ENCODE results near the gene FOXN4. TPM values are rescaled to one million over a fixed set of nuclear protein-coding genes. Genes with fewer than 3 reads are reported as not detected.

FOXN4 gene
- total RNA-seq, 1 experiment from 2014 or later = not detected

GRCh38 chr12:109307051-109307450 lies 2.0 kb downstream of the FOXN4 start:
- DNase-seq (ENCODE audit: low read depth) = no peak

DNA sequence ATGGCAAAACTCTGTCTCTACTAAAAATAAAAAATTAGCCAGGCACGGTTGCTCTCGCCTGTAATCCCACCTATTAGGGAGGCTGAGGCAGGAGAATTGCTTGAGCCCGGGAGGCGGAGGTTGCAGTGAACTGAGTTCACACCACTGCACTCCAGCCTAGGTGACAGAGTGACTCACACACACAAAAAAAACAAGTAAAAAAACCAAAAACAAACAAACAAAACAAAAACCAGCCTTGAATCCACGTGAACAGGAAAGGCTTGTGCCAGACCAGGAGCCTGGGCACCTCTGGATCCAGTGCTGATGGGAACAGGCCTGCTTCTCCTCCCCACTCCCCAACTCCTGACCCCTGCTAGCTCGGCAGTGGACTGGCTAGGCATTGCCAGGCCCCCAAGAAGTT lies 3.5 kb downstream of the FOXN4 start:
- DNase-seq (ENCODE audit: low read depth) = no peak

DNA sequence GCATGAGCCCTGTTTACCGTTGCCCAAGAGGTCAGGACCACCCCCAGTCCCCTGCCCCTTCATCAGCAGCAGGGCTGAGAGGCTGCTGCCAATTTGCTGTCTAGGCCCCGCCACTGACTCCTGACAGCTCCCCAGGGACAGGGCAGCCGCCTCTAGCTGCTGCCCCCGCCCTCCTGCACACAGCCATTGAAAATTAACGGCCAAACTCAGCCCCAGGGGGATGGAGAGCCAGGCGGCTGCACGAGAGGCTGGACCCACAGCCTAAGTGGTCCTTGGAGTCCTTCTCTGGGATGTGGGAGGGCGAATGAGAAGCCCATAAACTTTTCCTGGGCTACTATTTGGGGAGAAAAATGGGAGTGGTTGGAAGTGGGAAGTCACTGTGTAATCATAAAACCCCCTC lies 4.6 kb downstream of the FOXN4 start:
- DNase-seq (ENCODE audit: low read depth) = no peak

GRCh38 chr12:109302770-109303169 lies 6.3 kb downstream of the FOXN4 start:
- DNase-seq (ENCODE audit: low read depth) = no peak

GRCh38 chr12:109302358-109302757 lies 6.7 kb downstream of the FOXN4 start:
- no peak for DNase-seq (ENCODE audit: low read depth)

DNA sequence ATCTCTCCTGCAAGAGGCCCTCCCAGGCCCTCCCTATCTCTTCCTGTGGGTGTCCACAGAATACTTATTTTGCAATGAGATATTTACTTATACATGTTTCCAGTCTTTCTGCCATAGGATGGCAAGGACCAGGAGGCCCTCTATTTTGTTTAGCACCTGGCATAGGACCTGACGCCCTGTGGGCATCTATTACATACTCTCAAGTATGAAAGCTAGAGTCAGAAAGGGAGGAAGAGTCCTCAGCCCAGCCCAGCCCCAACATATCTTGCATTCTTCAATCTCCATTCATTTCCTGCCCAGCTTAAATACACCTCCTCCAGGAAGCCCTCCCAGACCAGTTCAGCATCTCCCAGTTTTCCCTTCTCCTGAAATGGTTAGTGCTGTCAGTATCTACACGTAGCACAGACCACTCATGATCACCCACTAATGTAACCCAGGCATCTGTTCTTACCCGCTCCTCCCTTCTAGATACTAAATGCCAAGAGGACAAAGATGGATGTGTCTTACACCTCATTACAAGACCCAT lies 7.4 kb downstream of the FOXN4 start:
- DNase-seq (ENCODE audit: low read depth) = no peak

- DNase-seq (ENCODE audit: low read depth) = no peak
Measured at GRCh38 chr12:109299849-109300248, 9.2 kb downstream of the FOXN4 start.

GRCh38 chr12:109296431-109296830 lies 12.7 kb downstream of the FOXN4 start:
- no peak for DNase-seq (ENCODE audit: low read depth)

GRCh38 chr12:109295764-109296425 lies 13.2 kb downstream of the FOXN4 start:
- DNase-seq (ENCODE audit: low read depth) = no peak

- no peak for DNase-seq (ENCODE audit: low read depth)
Measured at GRCh38 chr12:109294286-109294796, 14.7 kb downstream of the FOXN4 start.

- DNase-seq (ENCODE audit: low read depth) = no peak
Measured at GRCh38 chr12:109293106-109293505, 16.0 kb downstream of the FOXN4 start.

DNA sequence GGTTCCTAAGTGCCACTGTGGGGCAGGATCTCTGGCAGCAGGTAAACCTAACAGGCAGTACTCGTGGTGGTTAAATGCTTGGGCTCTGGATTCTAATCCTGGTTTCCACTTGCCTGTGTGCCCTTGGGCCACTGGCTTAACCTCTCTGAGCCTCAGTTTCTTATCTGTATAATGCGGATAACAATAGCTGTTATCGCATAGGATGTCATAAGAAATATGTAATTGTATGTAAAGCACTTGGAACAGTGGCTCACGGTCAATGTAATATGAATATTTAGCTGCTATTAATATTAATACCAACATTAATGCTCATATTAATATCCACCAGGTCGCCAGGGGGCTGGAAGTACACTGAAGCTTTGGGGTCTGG lies 16.8 kb downstream of the FOXN4 start:
- DNase-seq (ENCODE audit: low read depth) = no peak

DNA sequence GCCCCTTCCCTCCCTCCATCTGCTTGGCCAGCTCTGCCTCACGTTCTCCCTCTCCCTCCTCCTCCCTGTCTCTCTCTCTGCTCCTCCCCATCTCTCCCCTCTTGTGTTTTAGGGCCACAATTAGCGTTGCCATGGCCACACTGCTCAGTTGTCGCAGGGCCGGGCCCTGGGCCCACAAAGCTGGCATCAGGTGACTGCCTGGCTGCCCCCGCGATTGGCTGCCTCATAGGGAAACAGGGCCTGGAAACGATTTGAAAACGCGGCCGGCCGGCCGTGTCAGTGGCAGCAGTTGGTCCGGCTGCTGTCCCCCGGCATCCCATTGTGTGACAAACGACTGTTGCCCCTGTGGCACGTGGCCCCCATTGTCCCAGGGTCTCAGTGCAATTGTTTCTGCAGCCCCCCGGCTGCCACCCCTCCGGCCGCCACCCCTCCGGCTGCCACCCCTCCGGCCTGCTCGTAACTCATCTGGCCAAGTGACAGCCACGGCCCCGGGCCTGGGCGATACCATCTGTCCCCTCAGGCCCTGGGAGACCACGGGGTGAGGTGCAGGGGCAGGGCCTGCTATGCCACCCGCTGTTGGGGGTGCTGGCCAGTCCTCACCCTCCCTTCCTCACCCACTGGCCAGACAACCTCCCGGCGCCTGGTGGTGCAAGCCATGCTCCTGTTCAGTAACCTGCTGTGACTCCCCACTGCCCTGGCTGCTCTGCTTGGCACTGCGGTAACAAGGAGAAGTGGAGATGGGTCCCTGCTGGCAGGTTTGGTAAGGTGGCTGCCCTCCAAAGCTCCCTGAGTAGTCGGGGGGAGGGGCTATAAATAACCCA lies 17.4 kb downstream of the FOXN4 start:
- DNase-seq (ENCODE audit: low read depth) = peak; percentile 72

GRCh38 chr12:109291117-109291516 lies 18.0 kb downstream of the FOXN4 start:
- DNase-seq (ENCODE audit: low read depth) = no peak

DNA sequence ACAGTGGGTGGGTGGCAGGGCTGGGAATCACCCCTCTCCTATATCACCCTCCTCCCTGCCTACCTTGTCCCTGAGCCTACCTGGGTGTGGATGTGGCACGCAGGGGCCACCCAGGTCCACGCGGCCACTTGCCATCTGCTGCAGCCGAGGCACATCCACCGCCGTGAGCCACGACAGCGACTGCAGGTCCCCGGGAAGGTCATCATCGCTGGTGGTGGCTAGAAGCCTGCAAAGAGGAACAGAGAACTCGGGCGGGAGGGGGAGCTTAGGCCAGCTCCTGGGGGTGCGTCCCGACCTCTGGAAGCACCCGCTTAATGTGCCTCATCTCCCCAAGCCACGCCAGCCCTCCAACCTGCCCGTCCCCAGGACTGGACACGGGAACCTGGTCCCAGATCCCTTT lies 19.0 kb downstream of the FOXN4 start:
- DNase-seq (ENCODE audit: low read depth) = no peak

DNA sequence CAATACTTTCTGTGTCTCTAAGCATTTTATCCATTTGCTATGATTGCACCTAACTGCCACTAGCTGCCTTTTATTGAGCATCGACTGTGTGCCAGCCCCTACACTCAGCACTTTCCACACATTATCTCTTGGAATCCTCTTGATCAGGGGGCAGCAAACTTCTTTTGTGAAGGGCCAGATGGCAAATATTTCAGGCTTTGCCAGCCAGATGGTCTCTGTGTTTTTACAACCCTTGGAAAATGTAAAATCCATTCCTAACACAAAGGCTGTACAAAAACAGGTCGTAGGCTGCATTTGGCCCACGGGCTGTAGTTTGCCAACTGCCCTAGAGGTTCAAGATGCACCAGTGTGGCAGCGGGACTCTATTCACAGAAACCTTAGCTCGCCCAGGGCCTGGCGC lies 19.5 kb downstream of the FOXN4 start:
- DNase-seq (ENCODE audit: low read depth) = no peak

DNA sequence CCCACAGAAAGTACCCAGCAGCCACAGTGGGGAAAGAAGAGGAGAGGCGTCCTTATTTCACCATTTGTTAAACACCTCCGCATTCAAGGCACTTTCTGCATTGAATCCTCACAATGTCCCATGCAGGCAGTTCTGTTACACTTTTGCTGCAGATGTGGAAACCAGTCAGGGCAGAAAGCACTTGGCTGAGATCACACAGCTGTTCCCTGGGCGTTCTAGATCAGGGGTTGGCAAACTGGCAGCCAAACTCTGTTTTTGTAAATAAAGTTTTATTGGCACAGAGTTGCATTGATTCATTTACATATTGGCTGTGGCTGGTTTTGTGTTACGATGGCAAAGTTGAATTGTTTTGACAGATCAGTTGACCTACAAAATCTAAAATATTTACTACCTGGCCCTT lies 20.1 kb downstream of the FOXN4 start:
- DNase-seq (ENCODE audit: low read depth) = no peak

GRCh38 chr12:109288571-109288970 lies 20.5 kb downstream of the FOXN4 start:
- no peak for DNase-seq (ENCODE audit: low read depth)

DNA sequence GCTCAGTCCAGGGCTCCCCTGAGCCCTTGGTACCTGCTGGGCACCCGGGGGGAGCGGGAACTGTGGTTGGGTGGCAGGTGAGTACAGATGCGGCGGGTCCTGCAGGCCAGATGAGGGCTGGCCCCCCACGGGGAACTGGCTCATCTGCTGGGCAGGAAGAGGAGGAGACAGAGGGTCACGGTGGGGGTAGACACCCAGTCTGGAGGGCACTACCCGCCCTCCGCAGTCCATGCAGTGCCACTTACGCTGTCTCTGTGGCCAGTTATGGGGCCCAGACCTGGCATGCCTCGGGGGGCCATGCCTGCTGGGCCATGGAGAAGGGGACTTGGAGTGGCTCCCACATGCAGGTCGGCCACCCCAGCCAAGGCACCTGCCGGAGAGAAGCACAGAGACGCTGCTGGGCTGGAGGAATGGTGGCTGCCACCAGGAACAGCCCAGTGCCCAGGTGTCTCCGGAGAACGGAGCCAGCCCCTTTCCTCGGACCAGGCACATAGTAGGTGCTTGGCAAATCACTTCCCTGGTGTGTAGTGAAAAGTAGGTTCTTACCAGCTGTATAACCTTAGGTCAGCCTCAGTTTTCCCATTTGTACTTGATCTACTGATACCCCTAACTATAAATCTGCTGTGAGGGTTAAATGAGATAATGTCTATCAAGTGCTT lies 21.1 kb downstream of the FOXN4 start:
- DNase-seq (ENCODE audit: low read depth) = no peak

DNA sequence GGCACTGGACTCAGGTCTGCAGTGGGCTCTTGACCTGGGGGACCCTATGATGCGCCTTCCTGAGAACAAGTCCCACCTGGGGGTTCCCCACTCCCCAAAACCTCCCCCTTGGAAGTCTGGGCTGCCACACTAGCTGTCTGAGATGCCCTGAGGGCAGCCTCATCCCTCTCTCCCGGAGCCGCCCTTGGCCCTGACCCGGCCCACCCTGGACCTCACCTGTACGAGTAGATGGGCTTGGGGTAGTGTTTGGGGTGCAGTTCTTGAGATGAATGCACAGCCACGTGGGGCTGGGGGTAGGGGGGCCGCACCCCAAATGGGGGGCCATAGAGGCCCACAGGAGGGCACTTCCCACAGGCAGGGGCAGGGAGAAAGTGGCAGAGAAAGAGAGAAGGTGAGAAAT lies 21.9 kb downstream of the FOXN4 start:
- no peak for DNase-seq (ENCODE audit: low read depth)

DNA sequence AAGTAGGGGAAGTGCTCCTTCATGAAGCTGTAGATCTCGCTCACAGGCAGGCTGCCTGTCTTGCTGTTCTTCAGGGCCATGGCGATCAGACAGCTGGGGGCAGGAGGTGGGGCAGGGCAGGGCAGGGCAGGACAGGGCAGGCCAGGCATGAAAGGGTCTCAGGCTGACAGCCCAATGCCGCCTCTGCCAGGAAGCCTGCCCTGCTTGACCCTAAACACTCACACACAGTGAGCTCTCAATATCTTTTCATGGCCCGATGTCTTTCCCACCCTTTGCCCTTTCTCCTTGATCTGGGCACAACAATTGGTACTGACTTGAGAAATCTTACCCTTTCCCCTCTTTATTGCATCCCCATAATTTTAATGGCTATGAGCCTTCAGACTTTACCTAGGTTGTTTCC lies 22.4 kb downstream of the FOXN4 start:
- no peak for DNase-seq (ENCODE audit: low read depth)

- DNase-seq (ENCODE audit: low read depth) = no peak
Measured at GRCh38 chr12:109286252-109286651, 22.8 kb downstream of the FOXN4 start.

- DNase-seq (ENCODE audit: low read depth) = no peak
Measured at GRCh38 chr12:109284392-109284791, 24.7 kb downstream of the FOXN4 start.
